Stomach smooth muscle (tissue), 2 donors: ENCODE results near the gene NR5A2.

ENCODE experiments used
- H3K27ac ChIP-seq: one replicate; pipeline ENCODE4 v1.7.0; 2013; ENCODE audit warnings: mild to moderate bottlenecking, low read length, inconsistent platforms
- H3K27me3 ChIP-seq, 2 donors: one replicate each; pipeline ENCODE4 v1.7.0; 2013; ENCODE audit warnings: low read length in 2 of 2; ENCODE audit not compliant: insufficient read depth in 2 of 2, control insufficient read depth in 1 of 2
- H3K36me3 ChIP-seq, 2 donors: one replicate each; pipeline ENCODE4 v1.7.0; 2013; ENCODE audit warnings: low read length in 2 of 2; ENCODE audit not compliant: control insufficient read depth in 2 of 2, insufficient read depth in 2 of 2
- H3K4me1 ChIP-seq: one replicate; pipeline ENCODE4 v1.7.0; 2013; ENCODE audit warnings: low read length; ENCODE audit not compliant: control insufficient read depth, insufficient read depth
- H3K4me3 ChIP-seq, 2 donors: one replicate each; pipeline ENCODE4 v1.7.0; 2013; ENCODE audit warnings: low read length in 2 of 2
- H3K9ac ChIP-seq, 2 donors: one replicate each; pipeline ENCODE4 v1.7.0; 2013; ENCODE audit warnings: low read length in 2 of 2, mild to moderate bottlenecking in 1 of 2
- H3K9me3 ChIP-seq, 2 donors: one replicate each; pipeline ENCODE4 v1.7.0; 2013; ENCODE audit warnings: low read length in 2 of 2; ENCODE audit not compliant: control insufficient read depth in 2 of 2
- donor health status: healthy.
- donor health status: Pancreatic carcinoma.

Gene NR5A2

DNA sequence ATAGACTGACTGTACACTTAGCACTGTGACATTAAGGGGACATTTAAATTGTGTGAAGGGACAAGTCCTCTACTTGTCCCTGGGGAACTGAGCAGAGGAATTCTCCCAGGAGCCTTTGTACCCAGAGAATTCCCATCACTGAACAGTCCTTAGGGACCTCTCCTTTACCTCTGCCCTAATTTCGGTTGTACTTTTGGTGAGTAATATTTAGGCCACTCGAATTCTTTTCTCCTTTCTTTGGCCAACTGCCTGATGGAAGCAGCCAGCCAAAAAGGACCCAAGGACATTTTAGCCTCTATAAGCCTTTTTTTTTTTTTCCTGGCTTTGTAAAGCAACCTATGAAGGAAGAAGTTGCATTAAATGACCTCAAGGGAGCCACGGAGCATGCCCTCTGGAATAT, 71.5 kb downstream of the NR5A2 start:
- Histone ChIP-seq H3K4me3 (no peak overlapping the region), H3K36me3 (no peaks in the 10 kb centered on the region), H3K9ac (no peak overlapping the region), H3K27ac (no peak overlapping the region), H3K9me3 (no peaks in the 10 kb centered on the region), H3K4me1 (no peaks in the 10 kb centered on the region), H3K27me3 (no peaks in the 10 kb centered on the region)

DNA sequence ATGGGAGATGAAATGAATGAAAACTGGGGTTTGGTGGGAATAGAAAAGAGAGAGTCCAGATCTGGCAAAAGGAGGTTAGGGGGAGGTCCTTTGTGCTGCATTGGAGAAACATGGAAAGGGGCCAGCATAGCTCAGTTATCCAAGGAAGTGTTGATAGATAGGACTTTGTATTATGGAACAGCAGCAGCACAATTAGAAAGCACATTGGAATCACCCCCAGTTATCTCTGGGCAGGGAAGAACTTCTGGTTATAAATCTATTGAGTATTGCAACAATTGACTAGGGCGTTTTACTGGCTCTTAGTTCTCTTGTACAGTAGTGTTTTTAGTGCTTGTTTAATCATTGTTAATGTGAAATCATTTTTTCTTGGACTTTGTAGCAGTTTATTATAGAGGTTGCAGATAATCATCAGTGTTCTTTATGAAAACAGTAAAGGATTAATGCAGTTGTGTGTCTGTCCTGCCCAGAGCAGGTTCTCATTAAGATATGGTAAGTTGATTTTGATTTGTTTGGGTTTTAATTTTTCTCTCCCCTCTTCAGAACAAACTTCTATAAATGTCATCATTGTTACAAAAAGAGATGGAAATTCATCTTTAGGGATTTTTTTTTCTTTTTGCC, 76.6 kb downstream of the NR5A2 start:
- Histone ChIP-seq H3K27me3 (no peaks in the 10 kb centered on the region), H3K27ac (no peak overlapping the region), H3K4me1 (no peaks in the 10 kb centered on the region), H3K9ac (no peak overlapping the region), H3K4me3 (no peak overlapping the region), H3K9me3 (no peaks in the 10 kb centered on the region), H3K36me3 (no peaks in the 10 kb centered on the region)

DNA sequence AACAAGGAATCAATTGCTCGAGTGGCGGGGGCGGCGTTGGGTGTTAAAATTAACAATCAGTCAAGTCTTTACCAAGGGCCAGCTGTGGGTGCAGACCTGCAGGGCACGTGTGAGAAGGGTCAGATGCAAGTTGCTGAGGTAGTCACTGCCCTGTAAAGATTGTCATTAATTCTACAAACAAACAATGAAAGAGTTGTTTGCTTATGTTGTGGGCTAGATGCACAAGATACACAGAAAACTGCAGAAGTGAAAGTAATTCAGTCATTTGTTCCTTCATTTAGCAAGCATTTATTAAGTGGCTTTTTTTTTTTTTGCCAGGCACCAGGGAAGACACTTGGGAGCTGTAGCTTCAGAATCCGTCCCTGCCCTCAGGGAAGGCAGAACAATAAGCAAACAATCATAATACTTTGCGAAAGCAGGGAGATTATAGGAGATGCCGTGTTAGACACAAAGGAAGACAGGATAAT, 79.5 kb downstream of the NR5A2 start:
- H3K27me3 ChIP-seq = no peaks in the 10 kb centered on the region
- H3K4me1 ChIP-seq = no peaks in the 10 kb centered on the region
- H3K4me3 ChIP-seq = no peak overlapping the region
- no peaks in the 10 kb centered on the region for H3K36me3 ChIP-seq
- no peak overlapping the region for H3K9ac ChIP-seq
- H3K9me3 ChIP-seq = no peaks in the 10 kb centered on the region
- H3K27ac ChIP-seq = no peak overlapping the region

DNA sequence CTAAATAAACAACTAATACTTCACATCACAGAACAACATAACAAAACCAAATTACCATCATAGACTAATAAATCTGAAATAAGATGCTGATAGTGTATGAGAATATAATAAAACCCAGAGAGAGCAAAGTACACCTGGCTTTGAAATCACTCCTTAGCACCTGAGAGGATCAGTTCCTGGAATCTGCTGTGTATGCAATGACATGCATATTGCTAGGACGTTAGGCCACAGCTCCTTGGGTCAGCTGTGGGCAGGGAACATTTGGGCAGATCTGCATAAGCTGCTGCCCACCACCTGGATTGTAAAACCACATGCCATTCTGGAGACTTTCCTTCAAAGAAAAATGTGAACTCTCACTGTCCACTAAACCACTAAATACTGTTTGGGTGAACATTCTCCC, 81.1 kb downstream of the NR5A2 start:
- Histone ChIP-seq H3K4me3 (no peak overlapping the region), H3K27me3 (no peaks in the 10 kb centered on the region), H3K9ac (no peak overlapping the region), H3K36me3 (no peaks in the 10 kb centered on the region), H3K9me3 (no peaks in the 10 kb centered on the region), H3K4me1 (no peaks in the 10 kb centered on the region), H3K27ac (no peak overlapping the region)

DNA sequence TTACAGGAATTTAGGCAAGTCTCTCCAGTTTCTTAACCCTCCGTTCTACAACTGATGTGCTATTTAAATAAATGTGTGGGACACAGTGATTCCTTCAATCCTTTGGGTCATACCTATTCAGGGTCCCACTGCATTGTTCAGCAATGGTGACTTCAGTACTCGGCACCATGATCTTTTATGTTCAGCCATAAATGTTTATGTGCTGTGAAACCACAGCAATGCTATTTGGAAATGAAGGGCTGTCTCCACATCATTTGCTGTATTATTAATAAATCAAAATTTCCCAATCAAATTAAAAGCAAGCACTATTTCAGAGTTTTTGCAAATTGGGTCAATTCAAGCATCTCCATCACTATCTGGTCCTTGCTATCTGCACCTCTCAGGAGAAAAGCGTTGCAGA, 84.8 kb downstream of the NR5A2 start:
- no peaks in the 10 kb centered on the region for H3K36me3 ChIP-seq
- H3K4me1 ChIP-seq = no peaks in the 10 kb centered on the region
- no peaks in the 10 kb centered on the region for H3K27me3 ChIP-seq
- H3K4me3 ChIP-seq = no peak overlapping the region
- H3K9ac ChIP-seq = no peak overlapping the region
- no peaks in the 10 kb centered on the region for H3K9me3 ChIP-seq
- no peak overlapping the region for H3K27ac ChIP-seq

DNA sequence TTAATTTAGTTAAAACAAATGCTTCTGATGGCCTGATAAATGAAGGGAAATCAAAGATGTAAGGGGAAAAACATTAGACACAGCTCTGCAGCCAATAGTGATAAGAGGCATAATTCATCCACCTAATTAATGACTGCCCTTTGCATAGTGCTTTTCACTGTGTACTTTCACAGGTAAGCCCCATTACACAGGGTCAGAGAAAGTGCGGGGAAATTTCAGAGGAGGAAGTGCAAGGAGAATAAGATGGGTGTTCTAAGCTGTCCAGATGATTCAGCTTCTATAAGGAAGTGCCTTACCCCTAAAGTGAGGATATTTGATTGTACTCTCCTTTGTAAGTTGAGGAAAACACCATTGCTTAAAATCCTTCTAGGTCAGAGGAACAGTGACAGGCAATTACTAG, 88.0 kb downstream of the NR5A2 start:
- H3K9me3 ChIP-seq = no peaks in the 10 kb centered on the region
- no peak overlapping the region for H3K9ac ChIP-seq
- no peak overlapping the region for H3K4me3 ChIP-seq
- H3K4me1 ChIP-seq = no peaks in the 10 kb centered on the region
- H3K36me3 ChIP-seq = no peaks in the 10 kb centered on the region
- H3K27ac ChIP-seq = no peak overlapping the region
- H3K27me3 ChIP-seq = no peaks in the 10 kb centered on the region

DNA sequence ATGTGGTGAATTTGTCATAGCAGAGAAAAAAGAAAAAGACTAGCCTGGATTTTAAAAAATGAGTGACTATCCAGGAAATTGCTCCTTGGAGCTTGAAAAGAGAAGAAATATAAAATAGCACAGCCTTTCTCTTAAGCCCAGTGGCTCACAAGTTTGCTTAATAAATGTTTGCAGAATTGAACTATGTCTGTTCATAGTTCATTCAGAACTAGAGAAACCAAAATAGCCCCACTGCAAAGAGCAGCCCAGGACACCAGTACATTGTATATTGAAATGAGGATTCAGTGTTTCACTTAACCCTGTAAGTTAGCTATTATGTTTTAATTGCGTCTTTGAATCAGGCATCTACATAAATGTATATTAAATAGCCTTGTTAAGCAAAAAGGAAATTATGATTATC, 88.8 kb downstream of the NR5A2 start:
- H3K4me3 ChIP-seq = no peak overlapping the region
- H3K27me3 ChIP-seq = no peaks in the 10 kb centered on the region
- no peak overlapping the region for H3K27ac ChIP-seq
- no peak overlapping the region for H3K9ac ChIP-seq
- no peaks in the 10 kb centered on the region for H3K36me3 ChIP-seq
- no peaks in the 10 kb centered on the region for H3K9me3 ChIP-seq
- H3K4me1 ChIP-seq = no peaks in the 10 kb centered on the region

DNA sequence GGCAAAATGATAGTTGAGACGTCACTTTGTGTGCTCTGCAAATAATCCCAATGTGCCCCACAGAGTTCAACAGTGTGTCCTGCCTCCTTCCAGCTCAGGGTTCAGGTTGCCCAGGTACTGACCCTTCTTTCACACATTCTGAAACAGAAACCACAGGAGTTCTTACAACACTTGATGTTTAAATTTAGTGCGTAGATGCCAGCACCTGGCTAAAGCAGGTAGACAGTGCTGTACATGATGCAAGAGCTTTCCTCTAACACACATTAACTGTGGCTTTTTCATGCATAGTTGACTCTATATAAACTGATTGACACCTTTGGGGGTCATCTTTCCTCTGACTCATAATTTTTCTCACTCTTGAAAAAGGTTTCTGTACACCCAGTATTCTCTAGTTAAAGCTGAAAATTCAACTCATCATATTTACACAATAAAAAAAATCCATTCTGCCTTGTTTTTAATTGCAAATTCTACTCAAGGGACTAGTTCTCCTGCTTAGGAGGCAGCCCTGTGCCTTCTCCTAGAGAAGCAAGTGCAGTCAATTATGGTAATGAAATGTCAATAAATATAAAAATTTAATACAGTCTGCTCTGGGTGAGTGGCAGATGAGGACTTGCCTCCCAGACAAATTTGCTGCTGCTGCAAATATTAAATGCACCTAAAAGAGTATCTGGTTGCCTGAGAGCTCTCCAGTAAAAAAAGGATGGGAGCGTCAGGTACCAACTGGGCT, 91.4 kb downstream of the NR5A2 start:
- Histone ChIP-seq H3K9ac (no peak overlapping the region), H3K4me3 (no peak overlapping the region), H3K9me3 (no peaks in the 10 kb centered on the region), H3K4me1 (no peaks in the 10 kb centered on the region), H3K36me3 (no peaks in the 10 kb centered on the region), H3K27ac (no peak overlapping the region), H3K27me3 (no peaks in the 10 kb centered on the region)

DNA sequence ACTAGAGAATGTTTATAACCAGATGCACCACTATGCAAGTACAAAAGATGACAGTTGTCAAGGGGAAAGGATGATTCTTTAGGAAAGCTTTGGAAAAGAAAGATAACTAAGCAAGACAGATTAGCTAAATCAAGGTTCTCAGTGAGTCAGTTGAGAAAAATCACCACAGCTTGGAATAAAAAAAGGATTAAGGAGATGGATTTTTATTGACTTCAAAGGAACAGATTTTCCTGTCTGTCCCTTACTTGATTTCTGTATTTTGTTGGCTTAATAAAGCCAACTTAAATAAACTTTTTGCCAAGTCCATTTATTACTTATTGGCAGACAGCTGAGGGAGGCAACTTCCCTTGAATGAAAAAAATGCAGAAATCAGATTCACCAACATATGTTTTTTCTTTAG, 93.9 kb downstream of the NR5A2 start:
- H3K4me3 ChIP-seq = no peak overlapping the region
- H3K9ac ChIP-seq = no peak overlapping the region
- H3K27ac ChIP-seq = no peak overlapping the region
- H3K36me3 ChIP-seq = no peaks in the 10 kb centered on the region
- no peaks in the 10 kb centered on the region for H3K9me3 ChIP-seq
- H3K27me3 ChIP-seq = no peaks in the 10 kb centered on the region
- no peaks in the 10 kb centered on the region for H3K4me1 ChIP-seq

DNA sequence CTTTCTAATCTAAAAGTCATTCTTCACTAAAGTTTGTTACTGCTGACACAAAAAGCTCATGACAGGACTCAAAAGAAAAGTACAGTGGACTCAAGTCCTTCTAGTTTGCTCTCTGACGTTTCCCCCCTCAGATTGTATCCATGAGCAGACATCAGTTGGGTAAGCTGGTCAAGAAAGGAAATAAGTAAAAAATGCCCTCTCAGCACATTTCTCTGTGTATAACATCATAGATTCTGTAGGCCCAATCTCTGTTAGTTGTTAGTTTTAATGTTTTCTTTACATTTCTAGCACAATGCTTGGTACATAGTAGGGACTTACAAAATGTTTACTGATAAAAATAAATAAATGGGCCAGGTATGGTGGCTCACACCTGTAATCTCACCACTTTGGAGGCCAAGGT, 96.8 kb downstream of the NR5A2 start:
- Histone ChIP-seq H3K36me3 (no peaks in the 10 kb centered on the region), H3K9me3 (no peaks in the 10 kb centered on the region), H3K4me1 (no peaks in the 10 kb centered on the region), H3K27me3 (no peaks in the 10 kb centered on the region), H3K9ac (no peak overlapping the region), H3K4me3 (no peak overlapping the region), H3K27ac (no peak overlapping the region)

DNA sequence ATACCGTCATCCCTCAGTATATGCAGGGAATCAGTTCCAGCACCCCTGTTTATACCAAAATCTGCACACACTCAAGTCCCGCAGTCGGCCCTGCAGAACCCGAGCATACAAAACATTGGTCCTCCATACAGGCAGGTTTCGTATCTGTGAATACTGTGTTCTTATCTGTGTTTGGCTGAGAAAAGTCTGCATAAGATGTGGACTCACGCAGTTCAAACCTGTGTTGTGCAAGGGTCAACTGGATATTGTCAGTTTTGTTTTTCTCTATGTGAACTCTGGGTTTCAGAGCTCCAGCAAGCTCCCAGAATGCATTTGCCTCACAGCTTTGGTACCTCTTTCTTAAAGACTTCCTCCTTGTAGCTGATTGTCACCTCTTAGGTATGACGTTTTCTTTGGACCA, 100.6 kb downstream of the NR5A2 start:
- Histone ChIP-seq H3K9me3 (no peaks in the 10 kb centered on the region), H3K27ac (no peak overlapping the region), H3K36me3 (no peaks in the 10 kb centered on the region), H3K4me3 (no peak overlapping the region), H3K27me3 (no peaks in the 10 kb centered on the region), H3K9ac (no peak overlapping the region), H3K4me1 (no peaks in the 10 kb centered on the region)
